GM21528 (cell line): Measurements from ENCODE around the gene U2AF1.
"Not testable (repeated sequence)": the region's sequence is repeated elsewhere in the genome, so short reads cannot be mapped to it uniquely, and the experiment has no call there.

ENCODE experiments used
- ATAC-seq: cut with Tn5 transposase; IDR thresholded peaks from one replicate; pipeline ENCODE4 v1.9.1; 2021; ENCODE audit warnings: mild to moderate bottlenecking, moderate library complexity; ENCODE audit not compliant: unreplicated experiment, low FRiP score

The U2AF1 gene

GRCh38 chr21:43082587-43083300, 24.6 kb downstream of the U2AF1 start:
- ATAC-seq: not testable (repeated sequence)

GRCh38 chr21:43076643-43077042, 30.7 kb downstream of the U2AF1 start:
- not testable (repeated sequence) for ATAC-seq

GRCh38 chr21:43076023-43076637, 31.2 kb downstream of the U2AF1 start:
- not testable (repeated sequence) for ATAC-seq

GRCh38 chr21:43075170-43076022, 32.0 kb downstream of the U2AF1 start, which contains the start of gene CBS:
TSS of gene CBS (minus strand) at chr21:43075835. CDS start at chr21:43072193, 3,642 bp downstream.
- not testable (repeated sequence) for ATAC-seq

- ATAC-seq: not testable (repeated sequence)
Observed at GRCh38 chr21:43074401-43075169, 32.8 kb downstream of the U2AF1 start.

- ATAC-seq: not testable (repeated sequence)
Observed at GRCh38 chr21:43072742-43073141, 34.6 kb downstream of the U2AF1 start.

- ATAC-seq: not testable (repeated sequence)
Observed at GRCh38 chr21:43069682-43070081, 37.7 kb downstream of the U2AF1 start.

- ATAC-seq: not testable (repeated sequence)
Observed at GRCh38 chr21:43068065-43068464, 39.3 kb downstream of the U2AF1 start.

- ATAC-seq: not testable (repeated sequence)
Observed at GRCh38 chr21:43066690-43067089, 40.7 kb downstream of the U2AF1 start.

- ATAC-seq: not testable (repeated sequence)
Observed at GRCh38 chr21:43065991-43066390, 41.4 kb downstream of the U2AF1 start.

GRCh38 chr21:43064265-43064917, 43.0 kb downstream of the U2AF1 start:
- ATAC-seq: not testable (repeated sequence)

GRCh38 chr21:43062955-43063664, 44.3 kb downstream of the U2AF1 start:
- ATAC-seq: not testable (repeated sequence)

- ATAC-seq: not testable (repeated sequence)
Observed at GRCh38 chr21:43053112-43053511, 54.3 kb downstream of the U2AF1 start.

GRCh38 chr21:43045876-43046821, 61.2 kb downstream of the U2AF1 start:
- ATAC-seq: not testable (repeated sequence)

- not testable (repeated sequence) for ATAC-seq
Observed at GRCh38 chr21:43045165-43045875, 62.0 kb downstream of the U2AF1 start.

GRCh38 chr21:43044547-43044946, 62.8 kb downstream of the U2AF1 start:
- not testable (repeated sequence) for ATAC-seq

- not testable (repeated sequence) for ATAC-seq
Observed at GRCh38 chr21:43043291-43043690, 64.1 kb downstream of the U2AF1 start.
